HG03196 (cell line): ENCODE data around the gene ASPRV1.

Experiments
- ATAC-seq: cut with Tn5 transposase; IDR thresholded peaks from one replicate; pipeline ENCODE4 v1.9.1; 2021; ENCODE audit not compliant: unreplicated experiment

The ASPRV1 gene

DNA sequence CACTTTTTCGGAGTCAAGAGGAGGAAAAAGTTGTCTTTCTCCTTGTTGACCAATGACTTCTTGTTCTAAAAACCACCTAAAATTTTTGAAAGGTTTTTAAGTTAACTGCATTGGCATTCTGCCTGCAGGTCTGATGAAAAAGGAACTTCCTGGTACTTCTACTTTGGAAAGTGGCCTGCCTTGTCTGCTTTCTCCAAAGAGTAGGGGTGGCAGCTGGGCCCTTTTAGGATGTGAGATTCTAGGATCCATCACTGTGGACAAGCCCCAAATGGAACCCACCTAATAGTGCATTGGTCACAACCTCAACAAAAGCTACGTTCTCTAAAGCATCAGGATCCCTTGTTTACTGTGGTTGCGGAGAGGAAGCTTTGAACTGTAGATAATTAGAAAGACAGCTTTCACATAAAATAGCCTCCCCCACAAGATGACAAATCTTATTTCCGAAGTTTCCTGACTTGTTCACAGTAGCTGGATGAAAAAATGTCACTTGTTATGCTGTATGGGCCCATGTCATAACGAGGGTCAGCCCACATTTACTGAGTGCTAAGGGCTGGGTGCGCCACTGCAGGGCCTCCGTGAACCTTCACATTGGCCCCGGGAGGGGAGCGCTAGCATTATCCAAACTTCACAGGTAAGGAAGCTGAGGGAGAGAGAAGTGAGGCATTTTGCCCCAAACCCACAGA, 17.4 kb downstream of the ASPRV1 start:
- no peak for ATAC-seq

DNA sequence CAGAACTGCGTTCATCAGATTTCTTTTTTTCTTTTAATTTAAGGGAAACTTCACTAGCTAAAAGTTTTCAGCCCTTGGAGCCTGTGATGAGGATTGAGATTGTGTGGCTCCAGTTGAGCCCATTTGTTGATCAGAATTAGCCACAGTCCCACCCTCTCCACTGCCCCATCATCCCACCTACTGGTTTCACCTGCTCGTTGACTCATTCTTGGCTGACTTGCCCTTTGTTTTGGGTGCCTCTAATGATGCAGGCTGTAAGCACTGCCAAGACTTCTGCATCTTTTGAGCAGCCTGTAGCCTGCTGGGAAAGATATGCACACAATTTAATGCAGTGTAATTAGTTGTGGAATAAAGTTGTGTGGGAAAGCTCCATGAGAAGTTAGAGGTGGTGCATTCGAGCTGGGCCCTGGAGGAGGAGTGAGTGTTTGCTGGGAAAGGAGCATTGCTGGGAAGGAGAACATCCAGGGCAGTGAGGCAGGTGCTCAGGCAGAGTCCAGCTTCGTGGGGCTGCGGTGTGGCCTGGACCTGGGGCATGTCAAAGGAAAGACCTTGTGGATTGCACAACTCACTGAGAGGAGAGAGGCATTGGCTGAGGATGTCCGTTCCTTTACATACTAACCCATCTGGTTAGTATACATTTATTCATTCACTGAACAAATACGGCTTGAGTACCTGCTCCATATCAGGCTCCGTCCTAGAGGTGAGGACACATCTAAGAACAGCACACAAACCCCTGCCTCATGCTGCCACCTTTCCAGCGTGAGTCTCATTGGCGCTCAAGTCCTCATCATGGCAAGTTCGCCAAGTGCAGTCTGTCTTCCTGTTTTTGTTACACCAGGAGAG, 18.2 kb downstream of the ASPRV1 start:
- ATAC-seq = no peak

DNA sequence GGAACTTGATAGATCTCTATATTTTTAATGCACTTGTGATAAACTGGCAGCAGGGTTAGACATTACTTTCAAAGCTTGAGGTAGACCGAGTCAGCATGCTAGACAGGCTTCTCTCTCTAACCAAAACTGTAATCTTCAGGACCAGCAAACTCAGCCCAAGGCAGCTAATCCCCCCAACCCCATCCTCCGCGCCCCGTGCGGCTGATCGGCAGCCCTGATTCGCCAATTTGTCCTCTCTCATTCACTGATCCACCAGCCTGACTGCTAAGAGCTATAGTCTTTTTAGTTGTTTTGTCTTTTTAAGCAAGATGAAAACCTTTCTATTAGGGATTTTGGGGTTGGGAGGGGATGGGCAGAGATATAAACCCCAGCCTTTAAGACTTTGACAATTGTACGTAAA, 20.7 kb downstream of the ASPRV1 start:
- no peak for ATAC-seq

DNA sequence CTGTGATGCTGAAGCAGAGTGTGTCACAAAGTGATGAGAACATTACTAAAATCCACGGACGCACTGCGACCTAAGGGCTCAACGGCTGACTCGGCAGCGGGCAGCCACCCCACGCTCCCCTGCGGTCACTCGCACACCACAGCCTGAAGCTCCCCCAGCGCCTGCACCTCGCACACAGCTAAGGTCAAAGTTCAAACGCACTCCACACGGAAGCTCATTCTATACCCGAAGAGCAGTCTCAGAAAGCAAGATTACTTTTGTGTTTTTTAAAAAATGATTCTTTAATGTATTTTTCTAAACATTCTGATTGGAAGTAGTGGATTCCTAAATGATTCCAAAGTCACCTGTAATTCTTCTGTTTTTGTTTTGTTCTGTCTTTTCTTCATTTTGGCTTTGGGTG, 21.7 kb downstream of the ASPRV1 start:
- no peak for ATAC-seq

DNA sequence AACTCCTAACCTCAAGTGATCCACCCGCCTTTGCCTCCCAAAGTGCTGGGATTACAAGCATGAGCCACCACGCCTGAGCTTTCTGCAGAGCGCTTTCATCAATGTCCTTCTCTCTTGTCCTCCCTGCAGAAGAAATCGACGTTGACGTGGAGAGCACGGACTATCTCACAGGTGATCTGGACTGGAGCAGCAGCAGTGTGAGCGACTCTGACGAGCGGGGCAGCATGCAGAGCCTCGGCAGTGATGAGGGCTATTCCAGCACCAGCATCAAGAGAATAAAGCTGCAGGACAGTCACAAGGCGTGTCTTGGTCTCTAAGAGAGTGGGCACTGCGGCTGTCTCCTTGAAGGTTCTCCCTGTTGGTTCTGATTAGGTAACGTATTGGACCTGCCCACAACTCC, 23.5 kb downstream of the ASPRV1 start:
- no peak for ATAC-seq

DNA sequence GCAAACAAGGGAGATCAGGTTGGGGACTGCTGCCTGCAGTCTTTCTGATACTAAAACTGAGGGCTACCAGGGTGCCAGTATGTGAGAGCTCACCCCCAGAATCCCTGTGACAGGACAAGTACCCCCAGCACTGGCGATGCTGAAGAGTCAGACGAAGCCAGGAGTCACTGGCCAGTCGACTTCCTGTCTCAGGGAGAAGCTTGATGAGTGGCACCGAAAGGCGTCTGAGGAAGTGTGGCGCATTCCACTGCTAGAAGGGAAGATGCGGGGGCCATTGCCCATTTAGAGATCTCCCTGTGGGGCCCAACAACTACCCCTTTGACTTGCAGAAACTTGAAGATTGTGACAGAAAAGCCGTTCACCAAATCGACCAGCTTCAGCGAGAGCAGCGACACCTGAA, 24.5 kb downstream of the ASPRV1 start:
- no peak for ATAC-seq

DNA sequence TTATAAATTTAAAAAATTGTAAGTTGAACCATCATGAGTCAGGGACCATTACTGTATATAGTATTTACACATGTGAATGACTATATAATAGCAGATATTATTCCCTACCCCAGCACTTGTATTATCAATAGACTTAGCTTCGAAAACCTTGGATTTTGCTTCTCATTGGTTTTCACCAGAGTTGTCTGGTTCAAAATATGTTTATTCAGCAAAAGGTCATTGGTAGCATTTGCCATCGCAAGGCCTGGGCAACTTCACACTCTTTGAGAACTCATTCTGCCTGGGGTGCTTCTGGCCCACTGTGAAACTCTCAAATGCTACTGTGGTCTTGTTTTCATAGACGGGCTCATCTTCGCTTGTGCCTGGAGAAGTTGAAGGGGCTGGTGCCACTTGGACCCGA, 26.4 kb downstream of the ASPRV1 start:
- no peak for ATAC-seq

DNA sequence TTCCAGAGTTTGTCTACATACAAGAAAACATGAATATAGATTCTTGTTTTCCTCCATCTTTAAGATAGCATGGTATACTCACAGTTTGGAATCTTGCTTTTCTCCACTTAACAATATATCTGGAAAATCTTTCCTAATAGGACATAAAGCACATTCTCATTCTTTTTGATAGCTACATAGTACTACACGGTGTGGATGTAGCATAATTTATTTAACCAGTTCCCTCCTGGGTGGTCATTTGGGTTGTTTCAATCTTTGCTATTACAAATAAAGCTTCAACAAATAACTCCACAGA, 26.9 kb downstream of the ASPRV1 start:
- ATAC-seq = no peak

DNA sequence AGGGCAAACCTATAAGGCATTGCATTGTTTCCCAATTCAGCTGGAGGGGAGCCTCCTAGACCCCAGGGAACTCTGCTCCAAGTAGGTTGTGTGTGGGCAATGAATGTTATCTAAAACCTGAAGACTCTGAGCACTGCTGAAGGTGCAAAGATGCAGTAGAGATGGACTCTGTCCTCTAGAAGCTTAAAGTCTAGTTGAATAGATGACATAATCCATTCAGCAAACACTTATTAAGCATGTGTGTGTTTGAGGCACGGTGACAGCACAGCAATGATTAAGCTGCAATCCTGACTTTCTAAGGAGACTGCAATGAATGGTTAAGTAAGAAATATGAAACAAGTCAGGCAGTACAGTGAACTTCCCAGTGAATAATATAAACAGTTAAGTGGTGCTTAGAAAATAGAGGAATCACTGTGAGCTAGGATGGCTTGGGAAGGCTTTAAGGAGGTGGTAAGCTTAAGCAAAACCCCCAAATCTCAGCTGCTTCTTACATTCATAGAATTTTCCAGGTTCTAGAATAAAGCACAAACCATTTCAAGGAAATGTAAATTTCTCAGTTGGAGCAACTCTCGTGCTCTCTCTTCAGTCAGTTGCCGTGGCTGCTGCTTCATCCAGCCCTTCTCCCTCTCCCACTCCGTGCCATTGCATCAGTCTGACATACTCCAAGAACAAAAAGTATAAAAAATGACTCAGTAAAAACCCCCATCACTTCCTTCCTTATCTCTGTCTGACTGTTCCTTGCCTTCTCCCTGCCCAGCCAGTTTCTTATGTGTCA, 27.4 kb downstream of the ASPRV1 start:
- no peak for ATAC-seq

DNA sequence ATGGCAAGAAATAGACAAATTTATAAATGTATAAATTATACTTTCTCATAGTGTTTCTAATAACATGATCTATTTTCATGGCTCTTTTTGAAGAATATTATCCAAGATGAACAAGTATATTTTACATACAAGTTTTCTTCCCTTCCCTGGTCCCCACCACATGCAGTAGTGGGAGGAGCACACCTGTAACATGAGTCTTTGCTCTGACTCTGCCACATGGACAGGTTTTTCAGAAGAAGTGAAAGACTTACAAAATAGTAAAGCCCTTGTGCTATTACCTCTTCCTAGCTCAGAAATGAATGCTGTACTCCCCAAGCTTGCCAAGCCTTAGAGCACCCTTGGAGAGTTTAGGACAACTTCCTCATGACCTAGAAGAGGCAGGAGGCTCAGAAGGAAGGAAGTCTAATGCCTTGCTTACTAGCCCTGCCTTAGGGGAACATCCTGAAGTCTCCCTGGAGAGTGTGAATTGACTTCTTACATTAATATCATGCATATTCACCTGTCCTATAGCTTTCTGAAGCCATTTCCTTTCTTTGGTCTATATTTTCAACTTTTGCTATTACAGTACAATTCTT, 28.1 kb downstream of the ASPRV1 start:
- no peak for ATAC-seq

DNA sequence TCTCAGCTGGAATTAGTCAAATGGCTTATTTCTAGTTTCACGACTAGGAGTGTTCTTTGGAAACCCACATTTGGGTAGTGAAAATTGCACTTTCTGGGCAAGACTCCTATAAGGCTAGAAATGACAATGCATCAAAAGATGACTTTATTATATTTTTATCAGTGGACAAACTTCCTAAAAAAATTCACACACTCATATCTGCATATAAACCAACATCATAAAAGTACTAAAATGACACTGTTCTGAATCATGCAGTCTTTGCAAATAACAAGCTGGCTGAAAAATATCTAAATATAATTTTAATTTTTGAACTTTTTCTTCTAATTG, 28.9 kb downstream of the ASPRV1 start:
- ATAC-seq = no peak

DNA sequence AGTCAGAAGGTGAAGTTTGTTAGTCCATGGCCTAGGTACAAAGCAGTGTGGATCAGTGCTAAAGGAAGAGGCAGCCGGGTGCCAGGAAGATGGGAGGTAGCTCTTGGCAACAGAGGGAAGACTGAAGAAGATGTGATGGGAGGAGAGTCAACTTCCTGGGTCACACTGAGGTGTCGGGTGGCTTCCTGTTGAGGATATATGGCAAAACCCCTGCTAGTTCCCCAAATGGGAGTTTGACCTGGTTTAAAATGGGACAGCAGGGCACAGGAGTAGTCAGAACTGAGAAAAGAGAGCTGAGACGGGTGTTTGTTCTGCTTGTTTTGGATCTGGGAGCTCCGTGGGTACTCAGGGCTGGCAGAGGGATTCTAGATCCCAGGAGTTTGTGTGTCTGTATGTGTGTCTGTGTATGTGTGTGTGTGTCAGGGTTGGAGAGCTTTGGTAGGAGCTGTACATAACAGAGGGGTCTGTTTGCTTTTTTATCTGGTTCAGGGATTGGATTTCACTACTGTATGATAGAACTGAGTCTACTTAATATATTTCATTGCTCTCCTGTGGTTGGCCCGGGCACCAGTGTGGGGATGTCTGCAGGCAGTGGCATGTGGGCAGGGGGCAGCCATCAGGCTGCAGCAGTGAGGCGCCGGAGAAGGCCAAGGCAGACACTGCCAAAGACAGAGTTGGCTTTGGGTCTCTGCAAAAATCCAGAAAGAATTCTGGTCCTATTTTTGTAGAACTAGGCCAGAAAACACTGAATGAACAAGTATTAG, 29.4 kb downstream of the ASPRV1 start:
- ATAC-seq = no peak

DNA sequence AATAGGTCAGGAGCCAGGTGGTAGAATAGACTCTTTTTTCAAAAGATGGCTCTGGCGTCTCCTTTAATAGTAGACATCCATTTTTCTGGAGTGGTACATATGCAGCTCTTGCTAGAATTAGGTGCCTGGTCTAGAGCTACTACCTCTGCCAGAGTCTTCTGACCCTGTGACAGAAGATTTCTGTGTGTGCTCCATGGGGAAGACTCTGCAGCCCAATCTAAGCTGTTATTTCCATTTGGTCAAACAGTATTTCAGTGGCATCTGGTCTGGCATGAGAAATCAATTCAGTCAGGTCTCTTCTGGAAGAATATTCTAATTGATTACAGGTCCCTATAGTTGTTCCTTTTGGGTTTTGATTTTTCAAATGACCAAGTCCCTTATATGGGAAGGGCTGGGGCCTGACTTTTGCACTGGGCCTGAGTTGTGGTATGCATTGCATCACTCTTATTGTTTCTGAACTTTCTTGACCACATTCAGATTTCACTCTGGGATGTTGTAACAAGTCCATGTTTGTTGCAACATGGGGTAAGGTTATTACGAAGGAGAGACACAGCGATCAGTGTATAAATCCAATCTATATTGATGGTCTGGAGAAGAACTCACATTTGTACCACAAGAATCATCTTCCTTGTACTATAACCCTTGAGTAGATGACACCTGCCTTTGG, 34.4 kb downstream of the ASPRV1 start:
- ATAC-seq = no peak

DNA sequence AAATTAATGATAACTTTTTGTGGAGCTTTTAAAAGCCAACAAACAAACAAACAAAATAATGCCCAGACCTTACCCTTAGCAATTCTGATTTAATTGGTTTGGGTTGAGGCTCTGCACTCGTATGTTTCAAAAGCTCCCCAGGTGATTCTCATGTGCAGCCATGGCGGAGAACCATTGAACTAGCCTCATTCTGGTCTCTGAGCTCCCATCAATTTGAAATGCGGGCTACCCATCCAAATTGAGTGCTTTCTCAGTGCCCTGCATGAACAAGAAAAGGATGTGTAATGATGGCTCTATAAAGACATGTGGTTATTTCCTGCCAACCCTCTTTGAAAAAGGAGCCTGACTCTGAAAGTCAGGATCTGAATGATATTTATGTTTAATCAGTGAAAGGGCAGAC, 38.3 kb downstream of the ASPRV1 start:
- no peak for ATAC-seq

DNA sequence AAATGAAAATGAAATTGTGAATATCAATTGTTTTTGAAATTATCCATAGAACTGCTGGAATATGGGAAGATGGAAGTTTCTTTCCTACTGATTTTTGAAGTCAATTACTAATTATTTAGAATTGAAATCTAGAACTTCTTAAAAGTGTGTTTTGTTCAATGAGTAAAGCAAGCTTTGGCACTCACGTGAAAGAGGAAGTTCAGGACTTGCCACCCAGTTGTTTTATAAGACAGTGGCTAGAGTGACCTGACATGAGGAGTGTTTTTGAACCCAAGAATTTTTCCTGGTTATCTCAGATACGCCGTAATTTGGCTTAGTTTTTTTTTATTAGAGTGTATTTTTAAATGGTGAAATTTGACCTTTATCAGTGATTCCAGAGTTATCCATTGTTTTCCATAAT, 43.0 kb downstream of the ASPRV1 start:
- no peak for ATAC-seq

DNA sequence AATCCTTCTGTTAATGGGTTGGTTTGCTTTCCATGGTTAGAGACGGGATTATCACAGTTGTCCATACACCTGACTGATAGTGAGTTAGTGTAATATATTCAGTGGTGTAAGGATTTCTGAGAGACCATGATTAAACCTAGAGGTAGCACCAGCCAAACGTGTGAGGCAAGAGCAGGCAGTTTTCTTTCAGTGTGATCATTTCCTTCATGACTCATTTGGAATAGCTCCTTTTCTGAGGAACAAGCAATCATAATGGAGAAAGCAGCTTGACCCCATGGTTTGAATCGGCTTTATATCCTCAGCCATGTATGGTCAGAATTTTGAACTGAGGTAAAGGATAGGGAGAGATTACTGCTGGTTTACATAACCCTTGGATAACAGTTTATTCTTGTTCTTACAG, 43.6 kb downstream of the ASPRV1 start:
- ATAC-seq = no peak

DNA sequence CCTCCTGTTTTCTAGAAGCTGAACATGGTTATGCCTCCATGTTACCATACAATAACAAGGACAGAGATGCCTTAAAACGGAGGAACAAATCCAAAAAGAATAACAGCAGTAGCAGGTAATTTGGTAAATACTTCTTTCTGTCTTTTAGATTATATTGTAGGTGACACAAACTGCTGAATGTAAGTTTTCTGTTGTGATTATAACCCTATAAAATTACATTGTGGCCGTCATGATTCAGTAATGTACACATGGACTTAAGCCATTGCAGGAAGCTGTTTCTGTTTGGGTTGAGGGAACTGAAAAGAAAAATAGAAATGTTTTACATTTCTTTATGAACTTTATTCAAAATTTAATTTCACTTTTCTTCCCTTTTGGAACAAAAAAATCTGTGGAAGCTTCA, 45.3 kb downstream of the ASPRV1 start:
- ATAC-seq = no peak

DNA sequence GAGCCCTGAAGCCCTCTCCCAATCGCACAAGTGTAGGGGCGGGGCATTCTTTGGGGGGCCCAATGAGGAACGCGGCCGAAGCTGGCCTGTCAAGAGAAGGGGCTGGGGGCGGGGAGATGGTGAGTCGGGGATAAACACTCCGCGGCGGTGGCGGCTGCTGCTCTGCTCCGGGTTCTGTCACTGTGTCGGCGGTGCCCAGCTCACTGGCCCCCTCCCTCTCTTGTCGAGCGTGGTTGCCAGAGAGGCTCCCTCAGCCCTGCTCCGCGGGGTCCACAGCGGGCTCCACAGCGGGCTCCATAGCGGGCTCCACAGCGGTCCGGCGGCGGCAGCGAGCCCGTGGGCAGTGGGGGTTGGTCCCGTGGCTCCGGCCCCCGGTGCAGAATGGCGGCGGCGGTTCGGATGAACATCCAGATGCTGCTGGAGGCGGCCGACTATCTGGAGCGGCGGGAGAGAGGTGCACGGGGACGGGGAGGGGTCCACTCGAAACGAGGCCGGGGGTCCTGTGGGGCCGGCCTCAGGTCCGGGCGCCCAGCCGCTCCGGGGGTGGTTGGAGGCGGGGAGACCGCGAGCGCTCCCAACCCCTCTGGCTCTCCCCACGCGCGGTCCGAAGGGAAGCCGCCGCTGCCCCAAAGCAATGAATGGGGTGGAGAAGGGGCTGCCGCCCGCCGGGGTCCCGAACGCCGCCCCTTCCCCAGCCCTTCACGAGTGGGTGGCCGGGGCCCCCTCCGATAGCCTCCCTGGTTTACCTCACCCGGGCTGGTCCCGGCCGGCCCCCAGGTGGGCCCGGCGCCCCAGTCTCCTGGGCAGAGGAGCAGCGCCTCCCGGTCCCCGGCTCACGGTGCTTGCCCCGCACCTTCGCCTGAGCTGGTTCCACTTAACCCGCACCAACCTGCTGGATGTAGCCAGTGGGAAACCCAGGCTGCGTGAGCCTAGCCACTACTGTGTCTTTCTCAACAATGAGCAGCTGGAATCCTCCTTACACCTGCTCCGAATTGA, 46.2 kb downstream of the ASPRV1 start, which contains the start of gene MXD1:
Gene MXD1, plus strand, starts transcription at position 160 of the 996 bp plus-strand sequence. Its CDS starts 222 bp downstream, at position 382.
- no peak for ATAC-seq
